OCI-LY1 (cell line): ENCODE data around the gene SLX4IP.

Source experiments
- H2AFZ ChIP-seq: fragments of 200-600 bp; sonication (generic), shearing (Covaris generic); 2 replicates; pipeline ENCODE4 v1.6.0; 2014; ENCODE audit warnings: antibody characterized with exemption, mild to moderate bottlenecking, low read length
- H3F3A ChIP-seq: fragments of 200-600 bp; sonication (generic), shearing (Covaris generic); 2 replicates; pipeline ENCODE4 v1.6.0; 2014; ENCODE audit warnings: mild to moderate bottlenecking, antibody characterized with exemption, low read length, moderate library complexity; ENCODE audit not compliant: insufficient read depth
- H3K27ac ChIP-seq: fragments of 200-600 bp; sonication (generic); 2 replicates; pipeline ENCODE4 v1.5.1; 2014; ENCODE audit warnings: low read length, mixed run types, mild to moderate bottlenecking, low read depth; ENCODE audit not compliant: poor library complexity, severe bottlenecking
- H3K27me3 ChIP-seq: fragments of 200-600 bp; sonication (generic); 2 replicates; pipeline ENCODE4 v1.6.0; 2014; ENCODE audit warnings: antibody characterized with exemption, mild to moderate bottlenecking, low read length, moderate library complexity; ENCODE audit not compliant: insufficient read depth
- H3K36me3 ChIP-seq: fragments of 200-600 bp; sonication (generic); 2 replicates; pipeline ENCODE4 v1.6.1; 2014; ENCODE audit warnings: mild to moderate bottlenecking, antibody characterized with exemption, low read length, moderate library complexity, mixed read lengths; ENCODE audit not compliant: insufficient read depth
- H3K4me1 ChIP-seq: fragments of 200-600 bp; sonication (generic); 2 replicates; pipeline ENCODE4 v1.5.1; 2014; ENCODE audit warnings: mild to moderate bottlenecking, low read length, moderate library complexity; ENCODE audit not compliant: insufficient read depth, severe bottlenecking
- H3K4me2 ChIP-seq: fragments of 200-600 bp; sonication (generic), shearing (Covaris generic); 2 replicates; pipeline ENCODE4 v1.6.1; 2014; ENCODE audit warnings: low read length
- H3K4me3 ChIP-seq: fragments of 200-600 bp; sonication (generic); 2 replicates; pipeline ENCODE4 v1.5.1; 2014; ENCODE audit warnings: low read length, low read depth, mild to moderate bottlenecking, mixed read lengths; ENCODE audit not compliant: poor library complexity, severe bottlenecking
- H3K79me2 ChIP-seq: fragments of 200-600 bp; shearing (Covaris generic); 2 replicates; pipeline ENCODE4 v1.6.1; 2016; ENCODE audit warnings: mixed run types, low read length, mixed read lengths; ENCODE audit not compliant: insufficient read depth
- H3K9ac ChIP-seq: fragments of 200-600 bp; sonication (generic), shearing (Covaris generic); 2 replicates; pipeline ENCODE4 v1.6.1; 2014; ENCODE audit warnings: mild to moderate bottlenecking, low read length, mixed read lengths
- H3K9me2 ChIP-seq: fragments of 200-600 bp; sonication (generic), shearing (Covaris generic); 2 replicates; pipeline ENCODE4 v1.6.1; 2014; ENCODE audit warnings: low read depth, mild to moderate bottlenecking, low read length, mixed read lengths
- H3K9me3 ChIP-seq: fragments of 200-600 bp; shearing (Covaris generic); 2 replicates; pipeline ENCODE4 v1.6.1; 2014; ENCODE audit warnings: low read length, mixed read lengths
- H4K20me1 ChIP-seq: fragments of 200-600 bp; sonication (generic), shearing (Covaris generic); 2 replicates; pipeline ENCODE4 v1.6.0; 2016; ENCODE audit warnings: mild to moderate bottlenecking, low read length; ENCODE audit not compliant: insufficient read depth
- CTCF ChIP-seq: fragments of 200-600 bp; sonication (generic), shearing (Covaris generic); IDR thresholded peaks from 2 replicates; pipeline ENCODE4 v1.5.1; 2017; ENCODE audit warnings: mild to moderate bottlenecking, antibody characterized with exemption, low read length, moderate library complexity, mixed read lengths
- EZH2 ChIP-seq: fragments of 200-600 bp; sonication (generic), shearing (Covaris generic); IDR thresholded peaks from 2 replicates; pipeline ENCODE4 v1.8.0; 2017; ENCODE audit warnings: borderline replicate concordance, mixed run types, mild to moderate bottlenecking, antibody characterized with exemption, low read length, moderate library complexity, mixed read lengths

The SLX4IP gene

GRCh38 chr20:10658051-10658823, 223.1 kb downstream of the SLX4IP start:
- Histone ChIP-seq H3K79me2 (no peaks in the 10 kb centered on the region), H3K9ac (no peak overlapping the region), H3K9me3 (no peaks in the 10 kb centered on the region), H3K9me2 (no peaks in the 10 kb centered on the region), H3K4me2 (no peak overlapping the region), H3K27me3 (no peaks in the 10 kb centered on the region), H3K4me3 (no peak overlapping the region), H3K27ac (no peak overlapping the region), H3K4me1 (no peaks in the 10 kb centered on the region), H4K20me1 (no peaks in the 10 kb centered on the region), H3F3A (no peaks in the 10 kb centered on the region), H3K36me3 (no peaks in the 10 kb centered on the region), H2AFZ (no peak overlapping the region)
- no peak for TF ChIP-seq EZH2
- TF ChIP-seq CTCF: no peak

GRCh38 chr20:10658876-10659632, 223.9 kb downstream of the SLX4IP start:
- no peaks in the 10 kb centered on the region for H3F3A ChIP-seq
- H3K9ac ChIP-seq: no peak overlapping the region
- H3K4me3 ChIP-seq: no peak overlapping the region
- no peaks in the 10 kb centered on the region for H4K20me1 ChIP-seq
- H3K4me1 ChIP-seq: no peaks in the 10 kb centered on the region
- H3K9me2 ChIP-seq: no peaks in the 10 kb centered on the region
- H3K9me3 ChIP-seq: no peaks in the 10 kb centered on the region
- no peak overlapping the region for H3K4me2 ChIP-seq
- no peaks in the 10 kb centered on the region; the same call in 1 of the 2 replicates for H3K27me3 ChIP-seq
- TF ChIP-seq CTCF (no peak), EZH2 (no peak)
- H3K79me2 ChIP-seq: no peaks in the 10 kb centered on the region
- no peak overlapping the region for H3K27ac ChIP-seq
- H3K36me3 ChIP-seq: no peaks in the 10 kb centered on the region
- H2AFZ ChIP-seq: no peak overlapping the region

GRCh38 chr20:10659651-10660601, 224.8 kb downstream of the SLX4IP start:
- H4K20me1 ChIP-seq: no peaks in the 10 kb centered on the region
- H3K4me3 ChIP-seq: no peak overlapping the region
- no peaks in the 10 kb centered on the region for H3F3A ChIP-seq
- no peaks in the 10 kb centered on the region; the same call in 1 of the 2 replicates for H3K27me3 ChIP-seq
- H3K9ac ChIP-seq: no peak overlapping the region
- no peak overlapping the region for H2AFZ ChIP-seq
- no peaks in the 10 kb centered on the region for H3K4me1 ChIP-seq
- H3K9me2 ChIP-seq: no peaks in the 10 kb centered on the region
- H3K36me3 ChIP-seq: no peaks in the 10 kb centered on the region
- H3K79me2 ChIP-seq: no peaks in the 10 kb centered on the region
- H3K4me2 ChIP-seq: no peak overlapping the region
- TF ChIP-seq EZH2 (no peak), CTCF (no peak)
- no peak overlapping the region for H3K27ac ChIP-seq
- no peaks in the 10 kb centered on the region for H3K9me3 ChIP-seq
